Activated CD8-positive, alpha-beta memory T cell treated with anti-CD3 and anti-CD28 coated beads, Interleukin-2, amount 10 ng/mL, durations not matched to agents 7 days and 5 days (primary cell): ENCODE measurements around the gene ABCG4. TPM values are rescaled to one million over a fixed set of nuclear protein-coding genes. Genes with fewer than 3 reads are reported as not detected.
"Not testable (repeated sequence)": the region's sequence is repeated elsewhere in the genome, so short reads cannot be mapped to it uniquely, and the experiment has no call there.

Experiments used
- ATAC-seq: fragments of 150-1000 bp; cut with Tn5 transposase; one replicate; pipeline ENCODE4 v1.10.0; 2021; ENCODE audit warnings: moderate library complexity
- CTCF ChIA-PET: fragments of 350-600 bp; sonication (Branson Sonifier 250); formaldehyde crosslinking; loops from one replicate; lab custom pipeline; 2021; ENCODE audit warnings: antibody characterized with exemption; lab: Charles Lee
- DNase-seq: peaks from one replicate; pipeline ENCODE4 v3.0.0-alpha.2; 2020
- H3K27ac Mint-ChIP-seq: one replicate; pipeline ENCODE4 v1.8.0; 2021; ENCODE audit warnings: mild to moderate bottlenecking, mixed read lengths
- H3K27me3 Mint-ChIP-seq: one replicate; pipeline ENCODE4 v1.8.0; 2021; ENCODE audit warnings: mixed read lengths
- H3K36me3 Mint-ChIP-seq: one replicate; pipeline ENCODE4 v1.8.0; 2021; ENCODE audit warnings: mild to moderate bottlenecking, mixed read lengths
- H3K4me1 Mint-ChIP-seq: one replicate; pipeline ENCODE4 v1.8.0; 2021; ENCODE audit warnings: mixed read lengths
- H3K4me3 Mint-ChIP-seq: one replicate; pipeline ENCODE4 v1.8.0; 2021; ENCODE audit warnings: mild to moderate bottlenecking, moderate library complexity, mixed read lengths
- H3K9me3 Mint-ChIP-seq: one replicate; pipeline ENCODE4 v1.8.0; 2022; ENCODE audit warnings: low read depth, mixed read lengths
- total RNA-seq, 2 experiments: library from RNA; stranded (reverse); gene quantifications; one replicate each; pipeline ENCODE4 v1.2.3, GENCODE V29; 2021

Gene ABCG4
- total RNA-seq, 2 experiments from 2014 or later = not detected

GRCh38 chr11:119193626-119194025, 44.8 kb downstream of the ABCG4 start:
- Mint-ChIP-seq H3K4me1 (peaks cover 4% of the 10 kb centered on the region), H3K4me3 (no peak overlapping the region), H3K36me3 (no peaks in the 10 kb centered on the region), H3K27ac (peak overlapping the region; percentile 17), H3K27me3 (no peaks in the 10 kb centered on the region), H3K9me3 (no peaks in the 10 kb centered on the region)
- CTCF ChIA-PET = interaction anchor here (0.7 to 2.2 kb wide), 2 partner anchors 12 kb away, joined by 3 to 6 read pairs; partner anchors contain the start of gene CBL
- ATAC-seq (no peak), DNase-seq (no peak)

GRCh38 chr11:119194811-119195440, 46.1 kb downstream of the ABCG4 start:
- CTCF ChIA-PET = interaction anchor here (0.5 to 4.6 kb wide), 12 partner anchors 11 to 265 kb away, joined by 3 to 40 read pairs (median 3); partner anchors contain the start of genes CBL, HINFP and NLRX1
- peaks cover 4% of the 10 kb centered on the region for H3K4me1 Mint-ChIP-seq
- no peak overlapping the region for H3K27ac Mint-ChIP-seq
- DNase-seq = no peak
- no peak for ATAC-seq
- no peak overlapping the region for H3K4me3 Mint-ChIP-seq
- H3K36me3 Mint-ChIP-seq = no peaks in the 10 kb centered on the region
- H3K9me3 Mint-ChIP-seq = no peaks in the 10 kb centered on the region
- H3K27me3 Mint-ChIP-seq = no peaks in the 10 kb centered on the region

- H3K4me1 Mint-ChIP-seq = peaks cover 4% of the 10 kb centered on the region
- H3K9me3 Mint-ChIP-seq = no peaks in the 10 kb centered on the region
- no peak for DNase-seq
- CTCF ChIA-PET = interaction anchor here (0.6 to 4.6 kb wide), 26 partner anchors 11 to 266 kb away, joined by 3 to 40 read pairs (median 3); partner anchors contain the start of genes CBL, HINFP, NLRX1 and VPS11
- no peak overlapping the region for H3K4me3 Mint-ChIP-seq
- ATAC-seq = no peak
- no peaks in the 10 kb centered on the region for H3K27me3 Mint-ChIP-seq
- H3K36me3 Mint-ChIP-seq = no peaks in the 10 kb centered on the region
- H3K27ac Mint-ChIP-seq = no peak overlapping the region
Measured at GRCh38 chr11:119195680-119196079, 46.8 kb downstream of the ABCG4 start.

DNA sequence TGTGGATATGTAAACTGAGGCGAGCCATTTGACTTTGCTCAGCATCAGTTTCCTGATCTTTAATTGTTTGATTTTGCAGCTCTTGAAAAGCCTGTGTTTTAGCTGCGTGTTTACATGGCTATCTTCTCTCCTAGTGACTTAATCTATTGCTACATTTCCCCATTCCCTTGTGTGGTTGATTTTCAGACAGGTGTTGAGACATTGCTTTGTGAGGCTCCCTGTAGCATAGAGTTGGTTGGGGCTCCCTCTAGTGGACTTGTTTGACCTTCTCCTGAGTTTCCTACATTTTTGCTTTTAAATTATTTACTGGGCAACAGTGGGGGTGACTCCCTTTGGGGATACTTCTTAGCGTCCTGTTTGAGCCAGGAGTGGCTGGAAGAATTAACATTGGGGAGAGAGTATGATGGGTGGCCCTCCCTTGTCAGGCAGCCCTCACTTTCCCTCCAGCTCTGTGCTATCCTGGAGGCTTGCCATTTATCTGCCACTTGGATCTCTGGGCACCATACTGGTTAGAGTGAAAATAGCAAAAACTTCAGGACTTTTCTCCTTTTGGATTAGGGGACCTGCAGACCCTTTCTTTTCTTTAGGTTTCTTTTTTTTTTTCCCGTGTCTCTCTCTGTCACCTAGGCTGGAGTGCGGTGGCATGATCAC, 48.1 kb downstream of the ABCG4 start:
- peak; percentile 97 for ATAC-seq
- CTCF ChIA-PET = interaction anchor here (0.8 to 4.6 kb wide), 39 partner anchors 9 to 163 kb away, joined by 3 to 40 read pairs (median 4); partner anchors contain the start of genes ABCG4, C2CD2L, CBL and DPAGT1
- H3K27ac Mint-ChIP-seq = no peak overlapping the region

GRCh38 chr11:119198925-119199324, 50.1 kb downstream of the ABCG4 start:
- Mint-ChIP-seq H3K27me3 (no peaks in the 10 kb centered on the region), H3K27ac (no peak overlapping the region), H3K36me3 (no peaks in the 10 kb centered on the region), H3K4me1 (peaks cover 5% of the 10 kb centered on the region), H3K9me3 (no peaks in the 10 kb centered on the region), H3K4me3 (no peak overlapping the region)
- ATAC-seq (no peak), DNase-seq (no peak)
- CTCF ChIA-PET = interaction anchor here (0.8 to 1.6 kb wide), 3 partner anchors 11 to 125 kb away, joined by 3 to 5 read pairs (median 3); no protein-coding TSS in a partner anchor

More for the DNA sequence above, 48.1 kb downstream of the ABCG4 start:
- H3K4me1 Mint-ChIP-seq = peaks cover 4% of the 10 kb centered on the region
- H3K9me3 Mint-ChIP-seq = no peaks in the 10 kb centered on the region
- no peaks in the 10 kb centered on the region for H3K27me3 Mint-ChIP-seq
- H3K36me3 Mint-ChIP-seq = no peaks in the 10 kb centered on the region
- peak; percentile 76 for DNase-seq
- no peak overlapping the region for H3K4me3 Mint-ChIP-seq

DNA sequence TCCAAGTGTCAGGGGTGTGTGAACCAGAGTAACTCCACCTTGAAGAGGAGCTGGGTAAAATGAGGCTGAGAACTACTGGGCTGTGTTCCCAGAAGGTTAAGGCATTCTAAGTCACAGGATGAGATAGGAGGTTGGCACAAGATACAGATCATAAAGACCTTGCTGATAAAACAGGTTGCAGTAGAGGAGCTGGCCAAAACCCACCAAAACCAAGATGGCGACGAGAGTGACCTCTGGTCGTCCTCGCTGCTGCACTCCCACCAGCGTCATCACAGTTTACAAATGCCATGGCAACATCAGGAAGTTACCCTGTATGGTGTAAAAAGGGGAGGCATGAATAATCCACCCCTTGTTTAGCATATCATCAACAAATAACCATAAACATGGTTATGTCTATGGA, 52.4 kb downstream of the ABCG4 start:
- H3K27me3 Mint-ChIP-seq, ATAC-seq, H3K9me3 Mint-ChIP-seq, DNase-seq, H3K27ac Mint-ChIP-seq, H3K36me3 Mint-ChIP-seq, H3K4me3 Mint-ChIP-seq: not testable (repeated sequence)
- CTCF ChIA-PET = interaction anchor here (1.3 to 1.5 kb wide), 3 partner anchors 81 to 138 kb away, joined by 3 to 5 read pairs (median 3); no protein-coding TSS in a partner anchor
- H3K4me1 Mint-ChIP-seq = peaks cover 15% of the 10 kb centered on the region

GRCh38 chr11:119202554-119202953, 53.7 kb downstream of the ABCG4 start:
- Mint-ChIP-seq H3K4me3 (no peak overlapping the region), H3K4me1 (peaks cover 17% of the 10 kb centered on the region), H3K27me3 (no peaks in the 10 kb centered on the region), H3K36me3 (peaks cover 3% of the 10 kb centered on the region), H3K9me3 (no peaks in the 10 kb centered on the region), H3K27ac (no peak overlapping the region)
- DNase-seq (no peak), ATAC-seq (no peak)
- CTCF ChIA-PET = interaction anchor here (0.8 to 5.6 kb wide), 6 partner anchors 24 to 273 kb away, joined by 3 to 85 read pairs (median 3); partner anchors contain the start of gene NLRX1

DNA sequence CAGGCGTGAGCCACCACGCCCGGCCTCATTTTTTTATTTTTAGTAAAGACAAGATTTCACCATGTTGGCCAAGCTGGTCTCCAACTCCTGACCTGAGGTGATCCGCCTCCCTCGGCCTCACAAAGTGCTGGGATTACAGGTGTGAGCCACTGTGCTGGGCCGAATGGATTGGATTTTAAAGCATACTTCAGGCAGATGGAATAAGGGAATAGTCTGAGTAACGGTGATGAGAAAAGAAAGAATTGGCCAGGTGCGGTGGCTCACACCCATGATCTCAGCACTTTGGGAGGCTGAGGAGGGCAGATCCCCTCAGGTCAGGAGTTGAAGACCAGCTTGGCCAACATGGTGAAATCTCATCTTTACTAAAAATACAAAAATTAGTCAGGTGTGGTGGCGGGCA, 55.2 kb downstream of the ABCG4 start:
- H3K4me3 Mint-ChIP-seq = no peak overlapping the region
- H3K27ac Mint-ChIP-seq = no peak overlapping the region
- ATAC-seq (no peak), DNase-seq (no peak)
- H3K36me3 Mint-ChIP-seq = peaks cover 3% of the 10 kb centered on the region
- no peaks in the 10 kb centered on the region for H3K27me3 Mint-ChIP-seq
- CTCF ChIA-PET = interaction anchor here (1.0 to 5.6 kb wide), 9 partner anchors 17 to 147 kb away, joined by 3 to 85 read pairs (median 12); partner anchors contain the start of genes HYOU1 and NLRX1
- H3K9me3 Mint-ChIP-seq = no peaks in the 10 kb centered on the region
- peaks cover 24% of the 10 kb centered on the region for H3K4me1 Mint-ChIP-seq

GRCh38 chr11:119205080-119205479, 56.2 kb downstream of the ABCG4 start:
- peak overlapping the region; percentile 99 for H3K4me3 Mint-ChIP-seq
- DNase-seq = no peak
- H3K4me1 Mint-ChIP-seq = peaks cover 29% of the 10 kb centered on the region
- ATAC-seq = no peak
- H3K36me3 Mint-ChIP-seq = peaks cover 3% of the 10 kb centered on the region
- H3K27me3 Mint-ChIP-seq = no peaks in the 10 kb centered on the region
- no peaks in the 10 kb centered on the region for H3K9me3 Mint-ChIP-seq
- CTCF ChIA-PET = interaction anchor here (0.9 to 5.6 kb wide), 29 partner anchors 9 to 208 kb away, joined by 3 to 85 read pairs (median 6); partner anchors contain the start of genes DPAGT1, HYOU1, MCAM and NHERF4
- H3K27ac Mint-ChIP-seq = peak overlapping the region; percentile 21

GRCh38 chr11:119205574-119206510, 57.0 kb downstream of the ABCG4 start, which contains the start of gene CBL:
CBL (plus strand) TSS chr11:119206339; CDS start chr11:119206418, 79 bp downstream.
- ATAC-seq = peak; percentile 88
- H3K4me1 Mint-ChIP-seq = peaks cover 29% of the 10 kb centered on the region
- peaks cover 3% of the 10 kb centered on the region for H3K36me3 Mint-ChIP-seq
- H3K27ac Mint-ChIP-seq = peak within 1 kb of the TSS; percentile 88
- CTCF ChIA-PET = interaction anchor here (0.6 to 5.6 kb wide), 45 partner anchors 9 to 516 kb away, joined by 3 to 85 read pairs (median 5); partner anchors contain the start of genes C2CD2L, DPAGT1, MCAM and NHERF4
- H3K9me3 Mint-ChIP-seq = no peaks in the 10 kb centered on the region
- peak; percentile 97 for DNase-seq
- peak within 1 kb of the TSS; percentile 99 for H3K4me3 Mint-ChIP-seq
- no peaks in the 10 kb centered on the region for H3K27me3 Mint-ChIP-seq

DNA sequence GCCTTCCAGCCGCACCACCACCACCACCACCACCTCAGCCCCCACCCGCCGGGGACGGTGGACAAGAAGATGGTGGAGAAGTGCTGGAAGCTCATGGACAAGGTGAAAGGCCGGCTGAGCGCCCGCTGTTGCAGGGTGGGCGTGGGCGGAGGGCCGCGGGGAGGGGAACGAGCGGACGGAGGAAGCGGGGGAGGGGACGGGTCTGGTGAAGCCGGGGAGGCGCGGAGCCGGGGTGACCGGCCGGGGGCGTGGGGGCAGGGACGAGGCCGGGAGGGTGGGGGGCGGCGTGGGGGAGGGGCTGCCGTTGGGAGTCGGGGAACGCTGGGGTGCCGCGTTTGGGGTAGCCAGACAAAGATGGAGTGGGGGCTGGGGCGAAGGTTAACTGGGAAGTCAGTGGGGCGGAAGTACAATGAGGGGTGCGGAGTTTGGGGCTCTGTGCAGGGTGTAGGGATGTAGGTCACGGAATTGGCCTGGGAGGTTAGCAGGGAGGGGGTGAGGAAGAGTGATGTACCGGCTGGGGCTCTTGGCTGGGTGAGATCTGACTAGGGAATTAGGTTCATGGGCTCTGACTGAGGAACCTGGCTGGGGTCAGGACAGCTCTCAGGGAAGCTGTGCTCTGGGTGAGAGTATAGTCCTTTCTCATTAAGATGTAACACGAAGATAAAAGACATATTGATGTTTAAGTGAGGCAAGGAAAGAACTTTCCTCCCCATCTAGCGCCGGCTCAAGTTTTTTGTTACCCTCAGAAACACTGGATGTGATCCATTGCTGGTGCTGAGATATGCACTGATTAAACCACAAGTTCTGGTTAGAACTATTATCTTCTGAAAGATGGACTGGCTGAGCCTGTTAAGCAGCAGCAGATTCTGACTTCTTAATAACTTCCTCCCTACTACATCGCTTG, 57.9 kb downstream of the ABCG4 start:
- DNase-seq (peak; percentile 69), ATAC-seq (peak; percentile 48)
- Mint-ChIP-seq H3K36me3 (peaks cover 3% of the 10 kb centered on the region), H3K4me1 (peaks cover 29% of the 10 kb centered on the region), H3K27ac (peak overlapping the region; percentile 87), H3K4me3 (peak overlapping the region; percentile 99), H3K9me3 (no peaks in the 10 kb centered on the region), H3K27me3 (no peaks in the 10 kb centered on the region)
- CTCF ChIA-PET = interaction anchor here (0.5 to 5.6 kb wide), 41 partner anchors 8 to 659 kb away, joined by 3 to 85 read pairs (median 5); partner anchors contain the start of genes C2CD2L, DPAGT1, MCAM and NHERF4
